ENCODE data around the gene CRYZ. TPM values are rescaled to one million over a fixed set of nuclear protein-coding genes. Genes with fewer than 3 reads are reported as not detected.

The CRYZ gene
- total RNA-seq, 1 experiment from 2014 or later: 46.3 TPM

DNA sequence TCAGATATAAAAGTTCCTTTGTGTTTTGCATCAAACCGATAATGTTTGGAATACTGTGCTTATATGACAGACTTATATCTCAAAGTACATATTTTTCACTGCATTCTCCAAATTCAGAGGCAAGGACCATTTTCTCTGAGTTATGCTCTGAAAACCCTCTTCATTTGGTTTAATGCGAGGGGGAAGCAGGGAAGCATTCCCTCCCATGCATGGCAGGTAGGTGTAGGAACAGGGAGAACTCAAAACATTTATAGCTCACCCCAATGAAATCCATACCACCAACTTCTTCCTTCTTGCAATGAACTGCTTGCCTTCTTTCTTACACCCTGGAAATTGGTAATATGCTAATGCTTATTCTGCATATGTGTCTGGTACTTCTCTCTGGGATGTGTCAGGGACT, 48.5 kb downstream of the CRYZ start:
- Histone ChIP-seq H3K9me3 (ENCODE audit: low read depth, low read length, poor library complexity, severe bottlenecking) (no peaks in the 10 kb centered on the region), H3K4me1 (ENCODE audit: insufficient read depth, low read length, poor library complexity, severe bottlenecking) (no peaks in the 10 kb centered on the region), H3K27me3 (replicated peaks; ENCODE audit: insufficient read depth, low read depth, low read length, poor library complexity) (no peaks in the 10 kb centered on the region), H3K36me3 (ENCODE audit: insufficient read depth, low read length, poor library complexity, severe bottlenecking) (no peaks in the 10 kb centered on the region), H3K27ac (ENCODE audit: low read depth, low read length, poor library complexity, severe bottlenecking) (no peak overlapping the region), H3K4me3 (ENCODE audit: low read depth, low read length, poor library complexity, severe bottlenecking) (no peak overlapping the region)
- intact Hi-C loops (cut with micrococcal nuclease; ENCODE audit: unreplicated experiment): no loop called here
- no peak for TF ChIP-seq EZH2 (IDR thresholded peaks at IDR 0.05; ENCODE audit: borderline replicate concordance, low read depth, low read length, poor library complexity, severe bottlenecking)
- TF ChIP-seq, protein P1, sequence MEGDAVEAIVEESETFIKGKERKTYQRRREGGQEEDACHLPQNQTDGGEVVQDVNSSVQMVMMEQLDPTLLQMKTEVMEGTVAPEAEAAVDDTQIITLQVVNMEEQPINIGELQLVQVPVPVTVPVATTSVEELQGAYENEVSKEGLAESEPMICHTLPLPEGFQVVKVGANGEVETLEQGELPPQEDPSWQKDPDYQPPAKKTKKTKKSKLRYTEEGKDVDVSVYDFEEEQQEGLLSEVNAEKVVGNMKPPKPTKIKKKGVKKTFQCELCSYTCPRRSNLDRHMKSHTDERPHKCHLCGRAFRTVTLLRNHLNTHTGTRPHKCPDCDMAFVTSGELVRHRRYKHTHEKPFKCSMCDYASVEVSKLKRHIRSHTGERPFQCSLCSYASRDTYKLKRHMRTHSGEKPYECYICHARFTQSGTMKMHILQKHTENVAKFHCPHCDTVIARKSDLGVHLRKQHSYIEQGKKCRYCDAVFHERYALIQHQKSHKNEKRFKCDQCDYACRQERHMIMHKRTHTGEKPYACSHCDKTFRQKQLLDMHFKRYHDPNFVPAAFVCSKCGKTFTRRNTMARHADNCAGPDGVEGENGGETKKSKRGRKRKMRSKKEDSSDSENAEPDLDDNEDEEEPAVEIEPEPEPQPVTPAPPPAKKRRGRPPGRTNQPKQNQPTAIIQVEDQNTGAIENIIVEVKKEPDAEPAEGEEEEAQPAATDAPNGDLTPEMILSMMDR (conservative IDR thresholded peaks at IDR 0.05; ENCODE audit: low read depth, low read length): no peak
- ChIA-PET CTCF (no interaction called here), POLR2A (ENCODE audit: low non-redundant PET) (no interaction called here)
- BruUV-seq (replicated peaks): no TSS peak
- DNase-seq (ENCODE audit: low spot score): no peak

DNA sequence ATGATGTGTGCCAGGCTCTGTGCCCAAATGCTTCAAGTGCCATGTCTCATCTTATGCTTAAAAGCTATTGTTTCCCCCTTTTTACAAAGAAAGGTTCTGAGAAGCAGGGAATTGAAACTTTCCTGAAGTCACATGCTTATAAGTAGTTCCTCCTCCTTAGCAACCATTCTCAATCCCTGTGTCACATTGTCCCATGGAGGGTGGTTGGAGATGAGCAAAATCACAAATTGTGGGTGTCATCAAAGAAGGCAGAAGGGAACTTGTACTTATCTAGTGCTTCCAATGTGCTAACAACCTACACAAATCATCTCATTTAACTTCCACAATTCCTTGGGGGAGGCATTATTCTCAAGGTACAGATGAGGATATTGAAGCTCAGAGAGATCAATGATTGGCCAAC, 49.2 kb downstream of the CRYZ start:
- no peaks in the 10 kb centered on the region for H3K36me3 ChIP-seq (ENCODE audit: insufficient read depth, low read length, poor library complexity, severe bottlenecking)
- no peak for DNase-seq (ENCODE audit: low spot score)
- no peak overlapping the region for H3K4me3 ChIP-seq (ENCODE audit: low read depth, low read length, poor library complexity, severe bottlenecking)
- no peak overlapping the region for H3K27ac ChIP-seq (ENCODE audit: low read depth, low read length, poor library complexity, severe bottlenecking)
- no peaks in the 10 kb centered on the region for H3K9me3 ChIP-seq (ENCODE audit: low read depth, low read length, poor library complexity, severe bottlenecking)
- POLR2A ChIA-PET (ENCODE audit: low non-redundant PET): no interaction called here
- no peaks in the 10 kb centered on the region for H3K4me1 ChIP-seq (ENCODE audit: insufficient read depth, low read length, poor library complexity, severe bottlenecking)
- CTCF ChIA-PET: no interaction called here
- no peaks in the 10 kb centered on the region for H3K27me3 ChIP-seq (replicated peaks; ENCODE audit: insufficient read depth, low read depth, low read length, poor library complexity)
- no peak for TF ChIP-seq EZH2 (IDR thresholded peaks at IDR 0.05; ENCODE audit: borderline replicate concordance, low read depth, low read length, poor library complexity, severe bottlenecking)
- TF ChIP-seq, protein P1 (conservative IDR thresholded peaks at IDR 0.05; ENCODE audit: low read depth, low read length): no peak
- intact Hi-C loops (cut with micrococcal nuclease; ENCODE audit: unreplicated experiment): no loop called here
- no TSS peak for BruUV-seq (replicated peaks)

DNA sequence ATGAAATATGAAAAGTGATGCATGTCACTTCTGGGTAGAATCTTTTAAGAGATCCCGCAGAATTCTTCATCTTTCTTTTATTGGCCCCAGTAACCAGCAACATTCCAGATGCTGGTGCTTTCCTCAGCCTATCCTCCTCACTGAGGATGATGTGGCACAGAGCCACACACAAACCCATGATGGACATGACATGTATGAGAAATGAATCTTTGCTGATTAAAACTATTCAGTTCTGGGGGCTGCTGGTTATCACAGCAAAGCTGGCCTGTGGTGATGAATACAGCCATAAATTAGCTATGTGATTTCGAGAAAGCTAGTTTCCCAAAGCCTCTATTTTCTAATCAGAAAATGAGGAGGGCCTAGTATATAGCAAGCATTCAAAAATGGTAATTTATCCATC, 51.0 kb downstream of the CRYZ start:
- CTCF ChIA-PET: no interaction called here
- TF ChIP-seq, protein P1 (conservative IDR thresholded peaks at IDR 0.05; ENCODE audit: low read depth, low read length): no peak
- no peak for TF ChIP-seq EZH2 (IDR thresholded peaks at IDR 0.05; ENCODE audit: borderline replicate concordance, low read depth, low read length, poor library complexity, severe bottlenecking)
- no TSS peak for BruUV-seq (replicated peaks)
- Histone ChIP-seq H3K4me3 (ENCODE audit: low read depth, low read length, poor library complexity, severe bottlenecking) (no peak overlapping the region), H3K9me3 (ENCODE audit: low read depth, low read length, poor library complexity, severe bottlenecking) (no peaks in the 10 kb centered on the region), H3K4me1 (ENCODE audit: insufficient read depth, low read length, poor library complexity, severe bottlenecking) (no peaks in the 10 kb centered on the region), H3K27me3 (replicated peaks; ENCODE audit: insufficient read depth, low read depth, low read length, poor library complexity) (no peaks in the 10 kb centered on the region), H3K36me3 (ENCODE audit: insufficient read depth, low read length, poor library complexity, severe bottlenecking) (no peaks in the 10 kb centered on the region), H3K27ac (ENCODE audit: low read depth, low read length, poor library complexity, severe bottlenecking) (no peak overlapping the region)
- DNase-seq (ENCODE audit: low spot score): no peak
- intact Hi-C loops (cut with micrococcal nuclease; ENCODE audit: unreplicated experiment): no loop called here
- POLR2A ChIA-PET (ENCODE audit: low non-redundant PET): no interaction called here
